Measurements from ENCODE around the gene TNFAIP3.

GRCh38 chr6:137879885-137880745, 13.1 kb downstream of the TNFAIP3 start:
- TF ChIP-seq, protein P1, sequence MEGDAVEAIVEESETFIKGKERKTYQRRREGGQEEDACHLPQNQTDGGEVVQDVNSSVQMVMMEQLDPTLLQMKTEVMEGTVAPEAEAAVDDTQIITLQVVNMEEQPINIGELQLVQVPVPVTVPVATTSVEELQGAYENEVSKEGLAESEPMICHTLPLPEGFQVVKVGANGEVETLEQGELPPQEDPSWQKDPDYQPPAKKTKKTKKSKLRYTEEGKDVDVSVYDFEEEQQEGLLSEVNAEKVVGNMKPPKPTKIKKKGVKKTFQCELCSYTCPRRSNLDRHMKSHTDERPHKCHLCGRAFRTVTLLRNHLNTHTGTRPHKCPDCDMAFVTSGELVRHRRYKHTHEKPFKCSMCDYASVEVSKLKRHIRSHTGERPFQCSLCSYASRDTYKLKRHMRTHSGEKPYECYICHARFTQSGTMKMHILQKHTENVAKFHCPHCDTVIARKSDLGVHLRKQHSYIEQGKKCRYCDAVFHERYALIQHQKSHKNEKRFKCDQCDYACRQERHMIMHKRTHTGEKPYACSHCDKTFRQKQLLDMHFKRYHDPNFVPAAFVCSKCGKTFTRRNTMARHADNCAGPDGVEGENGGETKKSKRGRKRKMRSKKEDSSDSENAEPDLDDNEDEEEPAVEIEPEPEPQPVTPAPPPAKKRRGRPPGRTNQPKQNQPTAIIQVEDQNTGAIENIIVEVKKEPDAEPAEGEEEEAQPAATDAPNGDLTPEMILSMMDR (IDR thresholded peaks at IDR 0.05): no peak
- no peak for TF ChIP-seq EZH2 (IDR thresholded peaks at IDR 0.05; ENCODE audit: borderline replicate concordance, insufficient read depth, low read depth, low read length, poor library complexity, severe bottlenecking)
